Fibroblast of lung (primary cell): ENCODE data around the gene LDLRAD4. TPM values are rescaled to one million over a fixed set of nuclear protein-coding genes. Genes with fewer than 3 reads are reported as not detected.
A peak's percentile ranks its signal among the peaks of the same experiment; 100 is the strongest.

ENCODE experiments used
- DNase-seq, 2 donors: peaks; one replicate each; pipeline versions ENCODE4 v3.0.0 to v3.0.0-alpha.2; 2010; ENCODE audit warnings: low read depth in 2 of 2
- H2AFZ ChIP-seq: 2 replicates; pipeline ENCODE4 v1.5.1; 2012; ENCODE audit warnings: low read length, control low read depth, inconsistent platforms
- H3K27ac ChIP-seq: 2 replicates; pipeline ENCODE4 v1.5.1; 2011; ENCODE audit warnings: low read length, control low read depth; ENCODE audit not compliant: insufficient read depth
- H3K27me3 ChIP-seq: 2 replicates; pipeline ENCODE4 v1.5.1; 2011; ENCODE audit warnings: mild to moderate bottlenecking, low read length; ENCODE audit not compliant: control insufficient read depth, insufficient read depth
- H3K36me3 ChIP-seq: 2 replicates; pipeline ENCODE4 v1.5.1; 2011; ENCODE audit warnings: low read length; ENCODE audit not compliant: control insufficient read depth, insufficient read depth
- H3K4me1 ChIP-seq: 2 replicates; pipeline ENCODE4 v1.5.1; 2011; ENCODE audit warnings: low read length; ENCODE audit not compliant: control insufficient read depth, insufficient read depth; ENCODE audit errors: extremely low read depth
- H3K4me2 ChIP-seq: 2 replicates; pipeline ENCODE4 v1.5.1; 2011; ENCODE audit warnings: low read length, control low read depth; ENCODE audit not compliant: insufficient read depth; ENCODE audit errors: extremely low read depth
- H3K4me3 ChIP-seq, 4 experiments: fragments of 200-600 bp in 1 of 4; sonication (generic) in 1 of 4; replicated peaks in 1 of 4; 2 replicates each; pipeline ENCODE4 v1.5.1; 2011 to 2016; ENCODE audit warnings: low read length in 4 of 4, low read depth in 3 of 4, mild to moderate bottlenecking in 3 of 4, control low read depth in 2 of 4, inconsistent platforms in 1 of 4, mixed read lengths in 1 of 4; ENCODE audit not compliant: insufficient read depth in 1 of 4; ENCODE audit errors: control extremely low read depth in 1 of 4
- H3K79me2 ChIP-seq: 2 replicates; pipeline ENCODE4 v1.5.1; 2012; ENCODE audit warnings: mild to moderate bottlenecking, low read length, inconsistent platforms; ENCODE audit not compliant: control insufficient read depth, insufficient read depth
- H3K9ac ChIP-seq: 2 replicates; pipeline ENCODE4 v1.5.1; 2011; ENCODE audit warnings: mild to moderate bottlenecking, low read length, control low read depth; ENCODE audit not compliant: insufficient read depth
- H3K9me3 ChIP-seq: 2 replicates; pipeline ENCODE4 v1.5.1; 2012; ENCODE audit warnings: low read depth, low read length; ENCODE audit not compliant: control insufficient read depth, insufficient read depth
- H4K20me1 ChIP-seq: 2 replicates; pipeline ENCODE4 v1.5.1; 2011; ENCODE audit warnings: low read length; ENCODE audit not compliant: control insufficient read depth, insufficient read depth; ENCODE audit errors: extremely low read depth
- EZH2 ChIP-seq: IDR thresholded peaks from 2 replicates; pipeline ENCODE4 v1.5.1; 2012; ENCODE audit warnings: low read length, control low read depth, mild to moderate bottlenecking; ENCODE audit errors: missing control alignments
- polyA plus RNA-seq, 2 donors: library from polyadenylated mRNA; depleted of rRNA in 1 of 2; stranded (reverse) in 1 of 2; unstranded in 1 of 2; fragments of >200 nt; gene quantifications; 2 replicates each; pipeline ENCODE4 v1.2.1, GENCODE V29; 2011 to 2012; ENCODE audit warnings: missing spikeins in 1 of 2
- total RNA-seq: library from RNA; depleted of rRNA; stranded (reverse); fragments of >200 nt; gene quantifications from 2 replicates; pipeline ENCODE4 v1.2.1, GENCODE V29; 2014
- TF ChIP-seq, protein P1 (sequence below), 2 donors: IDR thresholded peaks in 1 of 2; conservative IDR thresholded peaks in 1 of 2; 1 replicate in 1 of 2; 2 replicates in 1 of 2; pipeline ENCODE4 v1.5.1; 2011 to 2012; ENCODE audit warnings: low read length in 2 of 2, control low read depth in 1 of 2, inconsistent platforms in 1 of 2, low read depth in 1 of 2, mild to moderate bottlenecking in 1 of 2

The LDLRAD4 gene
- total and polyA plus RNA-seq, 2 donors (not counting 1 experiment from before 2014, with no cell fraction given): not detected

DNA sequence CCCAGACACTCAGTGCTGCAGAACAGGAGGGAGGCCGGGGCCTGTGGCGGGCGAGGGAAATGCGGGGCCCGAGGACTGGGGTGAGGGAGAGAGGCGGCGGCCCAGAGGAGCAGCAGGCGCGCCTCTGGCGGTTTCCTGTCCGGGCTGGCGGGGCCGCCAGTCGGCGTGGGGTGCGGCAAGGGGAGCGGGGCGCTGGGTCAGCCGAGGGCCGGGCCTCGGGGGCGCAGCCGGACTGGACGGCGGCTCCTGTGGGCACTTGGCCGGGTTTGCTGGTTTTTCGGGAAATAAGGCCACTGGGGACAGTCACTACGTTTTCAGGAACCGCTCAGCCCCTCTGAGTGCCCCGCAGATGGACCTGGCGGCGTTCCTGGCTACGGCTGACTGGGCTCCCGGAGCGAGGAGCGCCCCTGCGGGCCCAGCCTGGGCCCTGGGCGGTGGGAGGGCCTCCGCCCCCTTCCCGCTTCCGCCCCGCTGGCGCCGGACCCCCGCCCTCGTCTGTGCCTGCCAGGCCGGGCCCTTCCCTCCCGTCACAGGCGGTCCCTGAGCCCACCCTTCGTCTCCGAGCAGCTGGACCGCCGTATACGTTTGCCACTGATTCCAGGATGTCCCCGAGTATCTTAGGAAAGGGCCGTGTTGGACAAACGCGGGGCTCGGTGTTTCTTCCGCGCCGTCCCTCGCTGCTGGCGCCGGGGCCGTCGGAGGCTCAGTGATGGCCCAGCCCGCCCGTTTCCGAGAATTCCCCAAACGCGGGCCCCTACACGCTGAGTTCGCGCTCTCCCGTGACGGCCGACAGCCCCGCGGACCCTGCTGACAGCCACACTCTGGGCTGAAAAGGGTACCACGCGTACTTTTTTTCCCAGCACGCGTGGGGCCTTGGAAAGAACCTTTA, 423.2 kb downstream of the LDLRAD4 start:
- peak overlapping the region in 1 of 4 experiments; percentile 20 for H3K4me3 ChIP-seq
- H3K27ac ChIP-seq: no peak overlapping the region
- DNase-seq: no peak
- H3K4me1 ChIP-seq: no peaks in the 10 kb centered on the region
- peaks cover 6% of the 10 kb centered on the region for H3K27me3 ChIP-seq
- H3K79me2 ChIP-seq: no peaks in the 10 kb centered on the region
- H4K20me1 ChIP-seq: no peaks in the 10 kb centered on the region
- no peaks in the 10 kb centered on the region for H3K9me3 ChIP-seq
- no peak overlapping the region for H3K9ac ChIP-seq
- no peak overlapping the region for H2AFZ ChIP-seq
- TF ChIP-seq, protein P1, sequence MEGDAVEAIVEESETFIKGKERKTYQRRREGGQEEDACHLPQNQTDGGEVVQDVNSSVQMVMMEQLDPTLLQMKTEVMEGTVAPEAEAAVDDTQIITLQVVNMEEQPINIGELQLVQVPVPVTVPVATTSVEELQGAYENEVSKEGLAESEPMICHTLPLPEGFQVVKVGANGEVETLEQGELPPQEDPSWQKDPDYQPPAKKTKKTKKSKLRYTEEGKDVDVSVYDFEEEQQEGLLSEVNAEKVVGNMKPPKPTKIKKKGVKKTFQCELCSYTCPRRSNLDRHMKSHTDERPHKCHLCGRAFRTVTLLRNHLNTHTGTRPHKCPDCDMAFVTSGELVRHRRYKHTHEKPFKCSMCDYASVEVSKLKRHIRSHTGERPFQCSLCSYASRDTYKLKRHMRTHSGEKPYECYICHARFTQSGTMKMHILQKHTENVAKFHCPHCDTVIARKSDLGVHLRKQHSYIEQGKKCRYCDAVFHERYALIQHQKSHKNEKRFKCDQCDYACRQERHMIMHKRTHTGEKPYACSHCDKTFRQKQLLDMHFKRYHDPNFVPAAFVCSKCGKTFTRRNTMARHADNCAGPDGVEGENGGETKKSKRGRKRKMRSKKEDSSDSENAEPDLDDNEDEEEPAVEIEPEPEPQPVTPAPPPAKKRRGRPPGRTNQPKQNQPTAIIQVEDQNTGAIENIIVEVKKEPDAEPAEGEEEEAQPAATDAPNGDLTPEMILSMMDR (conservative IDR thresholded peaks at IDR 0.05 in 1 of 2, IDR thresholded peaks at IDR 0.05 in 1 of 2; ENCODE audit: low read depth in 1 of 2, low read length in 2 of 2): no peak
- peak; percentile 18 for TF ChIP-seq EZH2
- no peak overlapping the region for H3K4me2 ChIP-seq
- no peaks in the 10 kb centered on the region for H3K36me3 ChIP-seq

DNA sequence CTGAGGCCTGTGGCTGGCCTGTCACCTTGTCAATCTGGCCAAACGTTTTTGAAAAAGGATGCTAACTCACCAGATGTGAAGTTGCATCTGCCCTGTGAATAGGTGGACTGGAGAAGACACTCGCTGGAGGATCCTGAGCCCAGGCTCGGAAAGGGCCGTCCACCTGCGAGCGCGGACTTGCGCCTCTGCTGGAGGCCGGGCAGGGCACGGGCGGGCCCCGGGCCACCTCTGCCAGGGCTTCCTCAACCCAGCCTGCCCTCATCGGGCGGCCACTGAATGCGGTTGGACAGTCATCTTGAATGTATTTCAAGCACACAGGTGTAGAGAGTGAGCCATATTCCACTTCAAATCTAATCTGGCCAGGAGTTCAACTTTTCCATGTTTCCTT, 423.9 kb downstream of the LDLRAD4 start:
- H3K4me3 ChIP-seq: no peak overlapping the region
- no peaks in the 10 kb centered on the region for H3K79me2 ChIP-seq
- H3K9me3 ChIP-seq: no peaks in the 10 kb centered on the region
- H4K20me1 ChIP-seq: no peaks in the 10 kb centered on the region
- no peak overlapping the region for H3K27ac ChIP-seq
- H3K36me3 ChIP-seq: no peaks in the 10 kb centered on the region
- H3K9ac ChIP-seq: no peak overlapping the region
- no peak for TF ChIP-seq EZH2
- TF ChIP-seq, protein P1 (conservative IDR thresholded peaks at IDR 0.05 in 1 of 2, IDR thresholded peaks at IDR 0.05 in 1 of 2; ENCODE audit: low read depth in 1 of 2, low read length in 2 of 2): no peak
- no peak overlapping the region for H2AFZ ChIP-seq
- peaks cover 6% of the 10 kb centered on the region for H3K27me3 ChIP-seq
- DNase-seq: no peak
- H3K4me1 ChIP-seq: no peaks in the 10 kb centered on the region
- no peak overlapping the region for H3K4me2 ChIP-seq

DNA sequence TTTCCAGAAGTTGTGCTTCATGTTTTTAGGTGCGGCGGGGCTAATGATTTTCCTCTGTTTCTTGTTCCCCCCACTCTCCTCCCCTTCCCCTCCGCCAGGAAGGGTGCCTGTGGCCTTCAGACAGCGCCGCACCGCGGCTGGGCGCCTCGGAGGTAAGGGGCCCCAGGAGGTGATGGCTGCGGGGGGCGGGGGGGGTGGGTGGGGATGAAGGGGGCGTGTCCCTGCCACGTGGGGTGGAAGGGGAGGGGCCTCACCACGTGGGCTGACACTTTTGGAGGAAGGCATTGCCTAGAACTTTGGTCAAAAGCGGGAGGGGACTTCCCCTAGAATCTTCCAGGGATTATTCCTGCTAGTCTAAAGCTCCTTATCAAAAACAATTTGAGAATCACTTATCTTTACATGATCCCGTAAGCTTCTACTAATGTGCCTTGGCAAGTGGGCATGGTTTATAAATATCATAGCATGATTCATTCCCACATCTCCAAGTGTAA, 424.7 kb downstream of the LDLRAD4 start:
- H3K36me3 ChIP-seq: no peaks in the 10 kb centered on the region
- no peaks in the 10 kb centered on the region for H3K79me2 ChIP-seq
- no peak overlapping the region for H3K27ac ChIP-seq
- H3K4me2 ChIP-seq: no peak overlapping the region
- no peak overlapping the region for H2AFZ ChIP-seq
- H3K4me1 ChIP-seq: no peaks in the 10 kb centered on the region
- TF ChIP-seq, protein P1 (conservative IDR thresholded peaks at IDR 0.05 in 1 of 2, IDR thresholded peaks at IDR 0.05 in 1 of 2; ENCODE audit: low read depth in 1 of 2, low read length in 2 of 2): no peak
- TF ChIP-seq EZH2: no peak
- H3K4me3 ChIP-seq: no peak overlapping the region
- no peak for DNase-seq
- peaks cover 6% of the 10 kb centered on the region for H3K27me3 ChIP-seq
- H3K9ac ChIP-seq: no peak overlapping the region
- H4K20me1 ChIP-seq: no peaks in the 10 kb centered on the region
- no peaks in the 10 kb centered on the region for H3K9me3 ChIP-seq
